ENCODE results near the gene UVSSA. TPM values are rescaled to one million over a fixed set of nuclear protein-coding genes. Genes with fewer than 3 reads are reported as not detected.

The UVSSA gene
- total RNA-seq, 2 experiments from 2014 or later = 18.6 to 20.2 TPM

DNA sequence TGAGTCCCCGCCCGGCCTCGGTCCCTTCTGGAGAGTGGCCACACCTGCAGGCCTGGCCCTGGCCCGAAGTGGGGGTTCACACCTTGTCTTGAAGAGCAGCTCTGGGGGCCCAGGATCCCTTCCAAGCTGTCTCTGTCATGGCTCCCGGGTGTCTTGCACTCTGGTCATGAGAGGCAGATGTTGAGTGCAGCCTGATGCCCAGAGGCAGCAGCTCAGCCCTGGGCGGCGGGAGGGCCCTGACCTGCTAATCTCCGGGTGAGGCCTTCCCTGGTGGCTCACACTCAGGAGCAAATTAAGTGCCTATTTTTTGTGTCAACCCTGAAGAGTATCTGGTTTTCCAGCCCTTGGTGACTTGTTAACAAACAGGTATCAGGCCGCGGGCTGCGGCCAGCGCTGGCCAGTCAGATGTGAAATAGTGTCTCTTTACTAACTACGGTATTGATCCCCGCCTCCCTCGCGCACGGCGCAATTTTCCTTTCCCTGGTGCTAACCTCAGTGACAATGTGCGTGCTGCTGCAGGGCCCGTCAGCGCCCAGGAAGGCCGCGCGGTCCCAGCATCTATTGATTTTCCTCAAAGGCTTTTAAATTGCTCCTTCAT, 35.0 kb downstream of the UVSSA start:
- TF ChIP-seq, protein P1, sequence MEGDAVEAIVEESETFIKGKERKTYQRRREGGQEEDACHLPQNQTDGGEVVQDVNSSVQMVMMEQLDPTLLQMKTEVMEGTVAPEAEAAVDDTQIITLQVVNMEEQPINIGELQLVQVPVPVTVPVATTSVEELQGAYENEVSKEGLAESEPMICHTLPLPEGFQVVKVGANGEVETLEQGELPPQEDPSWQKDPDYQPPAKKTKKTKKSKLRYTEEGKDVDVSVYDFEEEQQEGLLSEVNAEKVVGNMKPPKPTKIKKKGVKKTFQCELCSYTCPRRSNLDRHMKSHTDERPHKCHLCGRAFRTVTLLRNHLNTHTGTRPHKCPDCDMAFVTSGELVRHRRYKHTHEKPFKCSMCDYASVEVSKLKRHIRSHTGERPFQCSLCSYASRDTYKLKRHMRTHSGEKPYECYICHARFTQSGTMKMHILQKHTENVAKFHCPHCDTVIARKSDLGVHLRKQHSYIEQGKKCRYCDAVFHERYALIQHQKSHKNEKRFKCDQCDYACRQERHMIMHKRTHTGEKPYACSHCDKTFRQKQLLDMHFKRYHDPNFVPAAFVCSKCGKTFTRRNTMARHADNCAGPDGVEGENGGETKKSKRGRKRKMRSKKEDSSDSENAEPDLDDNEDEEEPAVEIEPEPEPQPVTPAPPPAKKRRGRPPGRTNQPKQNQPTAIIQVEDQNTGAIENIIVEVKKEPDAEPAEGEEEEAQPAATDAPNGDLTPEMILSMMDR (IDR thresholded peaks at IDR 0.05) = no peak
- Mint-ChIP-seq H3K27me3 (no peaks in the 10 kb centered on the region), H3K9me3 (no peaks in the 10 kb centered on the region), H3K4me1 (ENCODE audit: low read depth) (no peaks in the 10 kb centered on the region), H3K4me3 (no peak overlapping the region), H3K27ac (no peak overlapping the region), H3K36me3 (ENCODE audit: low read depth) (peaks cover 6% of the 10 kb centered on the region)
- ChIA-PET POLR2A (no interaction called here), CTCF (no interaction called here)
- intact Hi-C loops (cut with micrococcal nuclease) = no loop called here
- DNase-seq (no peak), ATAC-seq (no peak)

DNA sequence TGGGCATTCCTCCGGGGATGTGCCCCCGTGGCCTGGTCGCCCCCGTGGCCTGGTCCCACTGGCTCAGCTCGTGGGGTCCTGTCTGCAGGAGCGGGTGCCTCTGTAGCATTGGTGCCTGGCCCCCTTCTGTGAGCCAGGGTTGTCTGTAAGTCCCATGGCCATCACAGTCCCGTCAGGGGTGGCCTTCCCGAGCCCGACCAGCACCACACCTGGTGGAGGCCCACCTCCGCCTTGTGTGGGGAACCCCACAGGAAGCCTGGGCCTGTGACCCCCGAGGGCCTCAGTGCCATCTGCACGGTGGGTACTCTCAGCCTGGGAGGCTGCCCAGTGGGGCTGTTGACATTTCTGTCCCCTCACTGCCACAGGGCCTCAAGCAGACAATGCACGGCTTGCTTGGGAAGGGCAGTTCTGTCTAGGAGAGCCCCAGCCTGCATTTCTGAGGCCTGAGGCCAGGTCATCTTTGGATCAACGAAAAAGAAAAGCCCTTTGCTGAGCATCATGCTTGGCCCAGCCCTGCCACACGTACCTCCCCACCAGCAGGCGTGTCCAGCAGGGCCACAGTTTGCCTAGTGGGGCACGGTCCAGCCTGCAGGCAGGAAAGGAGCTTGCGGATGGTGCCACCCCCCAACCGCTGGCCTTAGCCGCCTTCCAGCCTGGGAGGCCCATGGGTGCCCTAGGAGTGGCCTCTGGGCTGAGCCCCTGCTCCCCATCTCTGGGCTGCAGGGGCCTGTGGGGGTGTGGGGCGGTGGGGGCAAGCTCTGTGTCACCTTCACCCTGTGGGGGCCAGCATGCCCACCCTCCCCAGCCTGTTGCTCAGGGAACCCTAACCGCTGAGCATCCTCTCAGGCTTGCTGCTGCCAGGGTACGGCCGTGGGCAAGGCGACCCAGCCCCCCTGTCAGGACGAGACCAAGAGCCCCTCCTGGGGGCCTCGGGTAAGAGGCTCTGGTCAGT, 36.0 kb downstream of the UVSSA start:
- DNase-seq (no peak), ATAC-seq (no peak)
- TF ChIP-seq, protein P1 (IDR thresholded peaks at IDR 0.05) = no peak

DNA sequence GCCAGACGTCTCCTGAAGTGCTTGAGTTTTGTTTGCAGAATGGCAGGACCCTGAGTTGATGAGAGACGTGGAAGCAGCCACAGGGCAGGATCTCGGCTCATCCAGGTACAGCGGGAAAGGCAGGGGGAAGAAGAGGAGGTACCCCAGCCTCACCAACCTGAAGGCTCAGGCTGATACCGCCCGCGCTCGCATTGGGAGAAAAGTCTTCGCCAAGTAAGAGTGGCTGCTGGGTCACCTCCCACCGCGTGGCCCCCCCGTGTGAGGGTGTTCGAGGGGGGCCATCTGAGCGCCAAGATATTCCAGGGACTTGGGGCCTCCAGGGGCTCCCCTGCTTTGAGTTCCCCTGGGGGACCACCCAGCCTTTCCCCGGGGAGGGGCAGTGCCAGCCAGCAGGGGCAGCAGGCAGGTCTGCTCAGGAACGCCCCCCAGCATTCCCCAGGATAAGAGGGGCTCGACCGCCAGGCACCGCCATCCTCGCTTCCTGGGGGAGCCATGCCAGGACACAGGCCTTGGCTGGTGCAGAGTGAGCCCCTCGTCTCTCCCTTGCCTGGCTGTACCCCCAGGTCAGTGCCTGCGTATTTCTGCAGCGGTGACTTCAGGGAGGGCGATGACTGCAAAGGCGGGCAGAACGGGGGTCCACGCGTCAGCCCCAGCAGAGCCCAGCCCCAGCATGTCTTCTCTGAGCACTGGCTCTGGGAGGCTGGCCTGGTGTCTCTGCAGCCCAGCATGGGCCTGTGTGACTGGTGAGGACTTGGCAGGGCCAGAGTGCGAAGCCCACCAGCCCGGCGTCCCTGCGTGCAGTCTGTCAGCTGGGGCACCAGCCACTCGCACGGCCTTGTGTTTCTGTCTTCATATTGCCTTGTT, 37.0 kb downstream of the UVSSA start:
- POLR2A ChIA-PET = no interaction called here
- Mint-ChIP-seq H3K27me3 (no peaks in the 10 kb centered on the region), H3K9me3 (peaks cover 6% of the 10 kb centered on the region), H3K36me3 (ENCODE audit: low read depth) (peaks cover 21% of the 10 kb centered on the region), H3K4me3 (no peak overlapping the region), H3K4me1 (ENCODE audit: low read depth) (no peaks in the 10 kb centered on the region), H3K27ac (no peak overlapping the region)
- DNase-seq (no peak), ATAC-seq (no peak)
- CTCF ChIA-PET = no interaction called here
- TF ChIP-seq, protein P1 (IDR thresholded peaks at IDR 0.05) = no peak
- intact Hi-C loops (cut with micrococcal nuclease) = no loop called here

More for the DNA sequence above, 36.0 kb downstream of the UVSSA start:
- Mint-ChIP-seq H3K36me3 (ENCODE audit: low read depth) (peaks cover 13% of the 10 kb centered on the region), H3K4me3 (no peak overlapping the region), H3K27me3 (no peaks in the 10 kb centered on the region), H3K9me3 (no peaks in the 10 kb centered on the region), H3K4me1 (ENCODE audit: low read depth) (no peaks in the 10 kb centered on the region), H3K27ac (no peak overlapping the region)
- POLR2A ChIA-PET = no interaction called here
- CTCF ChIA-PET = no interaction called here
- intact Hi-C loops (cut with micrococcal nuclease) = no loop called here

DNA sequence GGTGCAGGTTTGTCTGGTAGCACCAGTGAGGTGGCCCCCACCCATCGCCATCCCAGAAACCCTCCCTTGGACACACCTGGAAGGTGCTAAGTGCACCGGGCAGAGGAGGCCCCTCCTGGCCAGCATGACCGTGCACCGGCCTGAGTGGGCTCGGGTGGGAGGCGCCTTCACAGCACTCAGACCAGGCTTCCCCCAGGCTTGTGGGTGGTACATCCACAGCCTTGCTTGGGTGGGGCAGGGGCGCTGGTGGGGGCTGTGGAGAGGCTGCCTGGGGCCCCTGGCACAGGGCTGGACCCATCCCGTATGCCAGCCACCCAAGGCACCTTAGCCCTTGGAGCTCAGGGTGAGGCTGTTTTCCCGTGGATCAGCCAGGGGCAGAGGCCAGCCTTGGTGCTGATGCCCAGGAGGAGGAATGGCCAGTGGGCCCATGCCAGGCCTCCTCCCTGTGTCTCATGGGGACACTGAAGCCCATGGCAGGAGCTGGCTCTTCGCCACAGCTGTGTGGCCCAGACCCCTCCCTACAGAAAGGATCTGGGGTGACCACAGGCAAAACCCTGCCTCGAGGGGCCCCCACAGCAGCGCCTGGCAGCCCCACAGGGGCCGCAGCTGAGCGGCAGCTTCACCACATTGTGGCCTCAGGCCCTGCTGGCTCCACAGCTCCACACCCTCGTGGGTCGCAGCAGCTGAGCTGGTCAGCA, 37.8 kb downstream of the UVSSA start:
- TF ChIP-seq, protein P1 (IDR thresholded peaks at IDR 0.05) = no peak
- Mint-ChIP-seq H3K4me1 (ENCODE audit: low read depth) (no peaks in the 10 kb centered on the region), H3K27ac (no peak overlapping the region), H3K27me3 (no peaks in the 10 kb centered on the region), H3K4me3 (no peak overlapping the region), H3K36me3 (ENCODE audit: low read depth) (peaks cover 24% of the 10 kb centered on the region), H3K9me3 (peaks cover 6% of the 10 kb centered on the region)
- no peak for ATAC-seq
- CTCF ChIA-PET = no interaction called here
- POLR2A ChIA-PET = no interaction called here
- DNase-seq = no peak
- intact Hi-C loops (cut with micrococcal nuclease) = no loop called here

Data from activated CD8-positive, alpha-beta T cell treated with anti-CD3 and anti-CD28 coated beads for 36 hours (primary cell).